Left colon (tissue), 2 donors: ENCODE measurements around the gene GASK1A. TPM values are rescaled to one million over a fixed set of nuclear protein-coding genes. Genes with fewer than 3 reads are reported as not detected.
A peak's percentile ranks its signal among the peaks of the same experiment; 100 is the strongest.
"Not testable (repeated sequence)": the region's sequence is repeated elsewhere in the genome, so short reads cannot be mapped to it uniquely, and the experiment has no call there.

Experiments used
- ATAC-seq: fragments of 200-7000 bp; cut with Tn5 transposase; one replicate; pipeline ENCODE4 v1.9.1; 2020; ENCODE audit warnings: mild to moderate bottlenecking, moderate library complexity
- DNase-seq, 2 donors: peaks; one replicate each; pipeline ENCODE4 v3.0.0-alpha.2; 2020
- intact Hi-C, 2 donors: fragments of 100-400 bp; cut with DNase I in 1 of 2; cut with micrococcal nuclease in 1 of 2; formaldehyde crosslinking; loops; one replicate each; pipeline versions ENCODE4 v1.11.2 to v1.14.0; 2022; cut with DNase I, micrococcal nuclease
- long read RNA-seq: library from polyadenylated mRNA; unstranded; transcript quantifications from one replicate; pipeline ENCODE4 v2.0.0, GENCODE V29; 2021
- total RNA-seq, 2 donors: library from RNA; stranded (reverse); fragmentation: NEBNext Ultra II Directional; extraction: Animal tissue kit (Norgen Biotek cat#: 25700); gene quantifications; one replicate each; pipeline ENCODE4 v1.2.1, GENCODE V29; 2021
- donor health status: DM: no; HTN: no; CAD: no.
- donor health status: DM: yes; HTN: yes; CAD: no.

GASK1A gene
- 1 to 10 TPM; 1.1 to 2.5 TPM for total RNA-seq
- long read RNA-seq, partial matches to known transcripts, result 1 of 1 reads
- long read RNA-seq, other reads (novel, unspliced or antisense), result 0 of 1 reads

DNA sequence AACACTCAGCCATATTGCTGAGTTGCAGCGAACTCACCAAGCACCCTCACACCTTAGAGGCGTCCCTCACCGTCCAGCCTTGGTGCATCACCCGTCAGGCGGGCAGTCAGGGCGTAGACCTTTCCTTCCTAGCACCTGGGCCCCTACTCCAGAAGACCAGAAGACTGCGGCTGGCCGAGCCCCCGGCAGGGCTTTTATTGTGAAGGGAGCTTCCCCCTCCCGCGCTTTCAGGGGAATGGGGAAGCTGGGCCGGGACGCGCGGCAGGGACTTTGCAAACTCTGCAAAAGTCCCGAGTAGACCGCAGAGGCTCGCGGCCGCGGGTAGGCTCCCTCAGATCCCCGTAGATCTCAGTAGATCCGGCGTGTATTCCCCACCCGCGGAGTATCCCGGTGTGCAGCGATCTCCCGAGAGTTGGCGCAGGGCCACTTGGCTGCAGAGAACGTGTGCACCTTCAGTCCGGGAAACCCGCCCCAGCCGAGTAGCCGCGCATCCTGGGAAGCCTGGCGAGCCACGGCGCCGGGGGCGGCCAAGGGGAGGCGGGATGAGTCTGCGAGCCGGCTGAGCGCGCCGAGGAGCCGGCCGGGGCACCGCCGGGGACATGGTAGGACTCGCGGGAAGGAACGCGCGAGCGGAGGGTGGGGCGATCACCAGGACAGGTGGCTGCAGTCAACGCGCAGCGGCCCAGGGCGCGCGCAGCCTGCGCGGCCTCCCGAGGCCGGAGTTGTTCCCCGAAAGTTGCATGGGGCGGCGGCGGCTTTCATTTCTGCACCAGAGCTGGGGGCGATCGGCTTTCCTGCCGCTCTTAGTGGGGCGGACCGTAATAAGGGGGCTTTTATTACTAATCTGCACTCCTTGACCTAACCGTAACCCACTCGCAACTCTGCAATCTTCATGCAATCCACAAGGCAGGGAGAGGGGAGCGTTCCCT is at the start of gene GASK1A:
TSS of gene GASK1A (plus strand) at position 268 of the 929 bp plus-strand sequence. CDS start at position 600, 332 bp downstream.
- DNase-seq, result peak in 1 of 2 donors; percentile 34
- intact Hi-C loops, result no loop called here

DNA sequence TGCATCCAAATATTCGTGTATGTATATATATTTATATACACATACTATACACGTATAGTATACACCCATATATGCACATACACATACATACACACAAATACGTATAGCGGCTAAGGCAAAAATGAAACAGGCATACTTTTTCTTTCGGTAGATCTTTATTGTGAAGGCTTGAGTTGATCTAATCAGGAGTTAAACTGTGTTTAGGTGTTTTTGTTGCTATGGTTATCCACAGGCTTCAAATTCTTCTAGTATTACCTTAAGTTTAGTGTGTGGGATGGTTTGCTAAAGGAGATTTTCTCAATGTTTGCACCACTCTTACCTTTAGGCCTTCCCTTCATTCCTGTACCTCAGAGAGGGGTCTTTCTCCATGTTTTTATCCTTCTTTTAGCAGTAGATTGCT is 45.0 kb upstream of the GASK1A start:
- intact Hi-C loops, result no loop called here
- no peak for DNase-seq
- no peak for ATAC-seq

More for the DNA sequence above, at the start of gene GASK1A:
- ATAC-seq, result peak; percentile 64

DNA sequence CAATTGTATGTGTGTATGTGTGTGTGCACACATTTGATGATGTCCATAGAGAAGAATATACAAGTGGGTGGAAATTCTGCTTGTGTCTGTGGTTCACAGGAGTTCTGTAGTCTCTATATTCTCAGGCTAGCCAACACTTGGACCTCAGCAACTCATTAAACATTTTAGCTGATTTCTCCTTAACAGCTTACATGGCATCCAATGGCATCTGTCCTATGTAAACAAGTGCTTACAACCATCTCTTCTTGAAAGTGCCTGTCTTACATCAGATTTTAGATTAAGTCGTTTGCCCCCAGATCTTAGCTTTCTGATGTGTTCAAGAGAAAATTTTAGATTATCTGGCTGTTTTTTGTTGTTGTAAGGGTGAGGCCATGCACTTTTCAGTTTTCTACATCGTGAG is 44.2 kb upstream of the GASK1A start:
- intact Hi-C loops, result no loop called here
- ATAC-seq (no peak), DNase-seq (no peak)

DNA sequence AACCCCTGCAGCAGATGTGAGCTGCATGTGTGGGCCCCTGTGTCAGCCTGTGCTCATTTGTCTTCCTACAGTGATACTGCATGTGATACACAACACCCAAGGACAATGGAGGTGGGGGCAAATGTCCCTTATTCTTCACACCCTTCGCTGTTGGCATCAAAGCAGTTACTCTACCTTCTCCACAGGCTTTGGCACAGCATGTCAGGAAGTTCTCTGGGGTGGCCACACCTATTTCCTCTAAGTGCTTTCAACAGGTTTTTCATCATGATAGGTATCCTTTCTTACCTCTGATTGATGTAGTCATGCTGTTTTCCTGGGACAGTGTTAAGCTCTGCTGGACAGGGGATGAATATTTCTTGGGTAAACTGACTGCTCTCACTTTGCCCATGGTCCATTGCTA is 43.6 kb upstream of the GASK1A start:
- ATAC-seq (peak; percentile 23), DNase-seq (no peak)
- intact Hi-C loops, result no loop called here

DNA sequence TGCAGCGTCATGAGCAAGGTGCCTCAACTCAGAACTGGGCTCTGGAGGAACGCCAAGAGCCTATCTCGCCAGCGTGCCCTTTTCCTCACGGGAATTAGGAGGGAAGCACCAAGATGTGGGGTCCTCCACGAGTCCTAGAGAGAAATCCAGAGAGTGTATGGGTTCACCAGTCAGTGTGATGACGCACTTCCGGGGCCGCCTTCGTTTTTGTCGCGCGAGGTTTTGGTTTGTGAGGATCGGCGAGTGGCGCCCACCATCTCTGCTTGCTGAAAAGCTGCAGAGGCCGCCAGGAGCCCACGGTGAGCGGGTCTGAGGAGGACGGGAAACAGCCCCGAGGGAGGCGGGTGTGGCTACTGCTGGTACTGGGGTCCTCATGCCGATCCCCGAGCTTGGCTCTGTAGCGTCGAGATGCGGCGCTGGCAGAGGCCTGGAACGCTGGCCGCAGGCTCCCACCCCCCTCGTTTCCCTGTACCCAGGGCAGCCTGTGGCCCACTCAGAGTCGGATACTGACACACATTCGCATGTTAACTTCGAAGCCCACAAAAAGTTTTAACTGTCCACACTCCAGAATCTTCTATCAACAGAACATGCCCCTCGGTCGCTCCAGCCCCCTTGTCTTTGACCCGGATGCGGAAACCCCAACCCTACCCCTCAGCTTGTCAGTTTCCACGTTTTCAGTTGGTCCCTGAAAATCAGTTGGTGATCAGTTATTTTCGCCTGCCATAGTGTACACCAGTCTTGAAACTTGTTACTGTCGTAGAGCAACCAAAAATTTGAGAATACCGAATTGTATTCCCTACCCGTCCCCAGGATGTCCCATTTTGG is 42.7 kb upstream of the GASK1A start:
- ATAC-seq (peak; percentile 49), DNase-seq (peak; percentile 31 to 45)
- intact Hi-C loops, result no loop called here

DNA sequence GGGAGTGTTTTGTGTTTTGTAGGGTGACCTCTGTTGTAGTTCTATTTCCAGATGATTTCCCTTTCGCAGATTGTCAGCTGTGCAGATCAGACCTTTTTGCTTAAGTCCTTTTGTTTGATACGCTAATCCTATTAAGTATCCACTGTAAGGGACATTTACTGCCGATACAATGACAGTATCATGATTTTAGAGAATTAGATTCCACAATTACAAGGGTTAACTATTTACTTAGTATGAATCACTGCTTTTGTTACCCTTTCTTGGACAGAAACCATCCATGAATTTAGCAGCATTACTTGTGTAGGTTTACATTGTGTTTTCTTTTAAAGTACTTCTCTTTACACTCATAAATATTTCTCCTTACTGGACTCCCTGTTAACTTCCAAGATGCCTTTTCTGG is 41.8 kb upstream of the GASK1A start:
- no peak for ATAC-seq
- intact Hi-C loops, result no loop called here

DNA sequence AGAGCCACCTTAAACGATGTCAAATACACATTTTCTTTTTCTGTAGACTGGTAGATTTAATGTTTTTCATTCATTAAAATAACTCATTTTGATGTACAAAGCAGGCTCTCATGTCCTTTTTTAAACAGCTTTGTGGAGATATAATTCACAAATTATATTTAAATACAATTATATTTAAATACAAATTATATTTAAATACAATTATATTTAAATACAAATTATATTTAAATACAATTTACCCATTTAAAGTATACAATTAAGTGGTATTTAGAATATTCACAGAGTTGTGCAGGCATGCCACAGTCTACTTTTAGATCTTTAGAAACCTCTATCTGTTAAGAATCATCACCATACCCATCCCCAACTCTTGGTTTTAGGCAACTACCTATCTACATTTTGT is 36.4 kb upstream of the GASK1A start:
- no peak for ATAC-seq
- intact Hi-C loops, result no loop called here

More for the DNA sequence above, 41.8 kb upstream of the GASK1A start:
- no peak for DNase-seq

DNA sequence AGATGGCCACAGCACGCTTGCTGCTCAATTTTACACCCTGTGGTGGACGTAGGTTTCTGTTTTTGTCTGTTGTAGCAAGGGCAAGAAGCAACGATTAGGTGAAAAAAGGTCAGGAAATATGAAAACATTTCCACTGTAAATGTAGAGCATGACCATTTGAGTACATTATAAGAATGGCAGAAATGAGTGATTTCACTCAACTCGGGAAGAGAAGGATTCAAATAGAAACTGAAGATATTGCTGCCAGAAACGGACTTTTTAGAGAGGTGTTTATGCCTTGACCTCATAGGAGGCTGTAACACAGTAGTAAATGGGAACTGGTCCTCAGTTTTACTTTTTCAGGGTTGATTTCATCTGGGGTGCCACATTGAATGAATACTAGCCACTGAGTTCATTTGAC is 33.1 kb upstream of the GASK1A start:
- no peak for DNase-seq
- no peak for ATAC-seq
- intact Hi-C loops, result no loop called here

More for the DNA sequence above, 36.4 kb upstream of the GASK1A start:
- DNase-seq, result no peak

DNA sequence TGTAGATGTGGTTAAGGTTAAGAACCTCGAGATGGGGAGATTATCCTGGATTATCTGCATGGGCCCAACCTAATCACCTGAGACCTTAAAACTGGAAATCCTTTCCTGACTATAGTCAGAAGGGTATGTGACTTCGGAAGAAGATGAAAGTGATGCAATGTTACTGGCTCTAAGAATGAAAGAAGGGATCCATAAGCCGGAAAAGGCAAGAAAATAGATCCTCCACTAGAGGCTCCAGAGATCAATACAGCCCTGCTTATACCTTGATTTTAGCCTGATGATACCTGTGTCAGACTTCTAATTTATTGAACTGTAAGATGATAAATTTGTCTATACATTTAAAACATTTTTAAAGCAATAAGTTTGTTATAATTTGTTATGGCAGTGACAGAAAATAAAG is 21.5 kb upstream of the GASK1A start:
- intact Hi-C loops, result no loop called here
- ATAC-seq, result no peak
- no peak for DNase-seq

DNA sequence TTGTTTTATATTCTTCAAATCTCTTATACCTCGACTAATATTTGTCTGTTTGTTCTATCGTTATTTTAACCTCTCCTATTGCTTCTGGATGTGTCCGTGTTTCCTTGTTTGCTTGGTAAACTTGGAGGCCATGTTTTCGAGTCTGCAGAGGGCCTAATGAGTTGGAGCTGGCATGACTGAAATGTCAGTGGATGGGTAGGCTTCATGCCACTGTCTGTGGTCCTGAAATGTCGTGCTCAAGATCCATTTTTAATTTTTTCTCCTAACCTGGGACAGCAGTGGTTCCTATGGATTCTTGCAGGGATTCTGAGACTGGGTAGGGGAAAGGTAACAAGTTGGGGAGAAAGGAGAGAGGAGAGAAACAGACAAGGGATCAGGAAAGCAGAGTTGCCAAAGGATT is 18.8 kb upstream of the GASK1A start:
- intact Hi-C loops, result loop anchor here in 1 of 2 donors (5.0 to 10.0 kb wide), 2 partner anchors 197 to 545 kb away; no protein-coding TSS in a partner anchor
- DNase-seq (no peak), ATAC-seq (no peak)

DNA sequence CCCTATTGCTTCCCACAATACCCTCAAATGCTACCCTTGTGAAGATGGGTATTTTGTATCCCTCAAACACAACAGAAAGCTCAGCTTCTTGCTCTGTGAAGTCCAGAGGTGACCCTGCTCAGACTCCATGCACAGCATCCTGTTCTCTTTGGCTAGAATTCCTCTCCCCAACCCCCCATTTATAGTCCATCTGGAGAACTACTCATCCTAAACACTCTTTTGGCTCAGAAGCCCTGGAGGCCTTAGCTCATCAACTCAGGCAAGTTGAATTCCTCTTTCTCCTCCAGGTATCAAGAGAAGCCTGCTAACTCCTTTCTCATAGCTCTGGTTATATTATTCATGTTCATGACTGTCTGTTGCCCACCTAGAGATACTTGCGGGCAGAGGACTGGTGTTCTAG is 18.3 kb upstream of the GASK1A start:
- intact Hi-C loops, result loop anchor here in 1 of 2 donors (5.0 to 10.0 kb wide), 2 partner anchors 197 to 544 kb away; no protein-coding TSS in a partner anchor
- DNase-seq, result no peak
- ATAC-seq, result no peak

DNA sequence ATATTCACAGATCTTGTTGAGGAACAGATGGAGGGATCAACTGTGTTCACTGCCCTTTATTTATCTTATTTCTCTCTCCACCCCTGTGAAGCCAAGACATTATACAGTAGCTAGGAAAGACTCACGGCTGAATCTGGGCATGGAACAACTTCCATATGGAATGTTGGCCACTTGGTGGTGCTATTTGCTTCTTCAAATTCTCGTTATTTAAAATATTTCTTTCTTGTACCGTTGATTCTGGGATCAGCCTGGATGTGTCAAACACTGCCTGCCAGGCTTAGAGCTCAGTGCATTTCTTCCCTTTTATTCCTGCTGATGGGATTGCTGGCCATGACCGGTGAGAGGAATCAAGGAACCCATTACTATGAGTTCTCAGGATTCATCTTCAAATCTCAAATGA is 17.5 kb upstream of the GASK1A start:
- peak in 1 of 2 donors; percentile 34 for DNase-seq
- ATAC-seq, result peak; percentile 66
- intact Hi-C loops, result loop anchor here in 1 of 2 donors (5.0 to 10.0 kb wide), 2 partner anchors 196 to 543 kb away; no protein-coding TSS in a partner anchor

DNA sequence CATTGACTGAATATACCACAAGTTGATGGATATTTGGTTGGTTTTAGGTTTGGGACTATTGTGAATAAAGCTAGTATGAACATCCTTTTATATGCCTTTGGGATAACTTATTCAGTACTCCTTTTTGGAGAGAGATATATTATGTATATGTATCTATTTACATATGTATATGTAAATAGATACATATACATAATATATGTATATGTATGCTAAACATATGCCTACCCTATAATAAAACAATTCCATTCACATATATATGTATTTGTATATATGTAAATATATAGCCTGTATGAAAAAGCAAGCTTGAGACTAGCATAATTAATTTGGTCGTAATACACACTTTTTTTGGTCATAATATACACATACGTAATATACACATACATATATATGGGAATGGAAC is 15.8 kb upstream of the GASK1A start:
- no peak for DNase-seq
- no peak for ATAC-seq
- intact Hi-C loops, result loop anchor here in 1 of 2 donors (5.0 to 10.0 kb wide), 2 partner anchors 194 to 542 kb away; no protein-coding TSS in a partner anchor

DNA sequence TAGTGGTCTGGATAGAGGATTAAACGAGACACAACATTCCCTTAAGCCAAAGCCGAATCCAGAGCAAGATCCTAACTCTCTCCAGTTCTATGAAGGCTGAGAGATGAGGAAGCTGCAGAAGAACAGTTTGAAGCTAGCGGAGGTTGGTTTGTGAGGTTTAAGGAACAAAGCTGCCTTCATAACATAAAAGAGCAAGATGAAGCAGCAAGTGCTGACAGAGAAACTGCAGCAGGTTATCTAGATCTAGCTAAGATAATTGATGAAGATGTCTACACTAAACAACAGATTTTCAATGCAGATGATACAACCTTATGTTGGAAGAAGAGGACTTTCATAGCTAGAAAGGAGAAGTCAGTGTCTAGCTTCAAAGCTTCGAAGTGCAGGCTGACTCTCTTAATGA is 14.8 kb upstream of the GASK1A start:
- no peak for ATAC-seq
- no peak for DNase-seq
- intact Hi-C loops, result loop anchor here in 1 of 2 donors (5.0 to 10.0 kb wide), 2 partner anchors 193 to 541 kb away; no protein-coding TSS in a partner anchor

DNA sequence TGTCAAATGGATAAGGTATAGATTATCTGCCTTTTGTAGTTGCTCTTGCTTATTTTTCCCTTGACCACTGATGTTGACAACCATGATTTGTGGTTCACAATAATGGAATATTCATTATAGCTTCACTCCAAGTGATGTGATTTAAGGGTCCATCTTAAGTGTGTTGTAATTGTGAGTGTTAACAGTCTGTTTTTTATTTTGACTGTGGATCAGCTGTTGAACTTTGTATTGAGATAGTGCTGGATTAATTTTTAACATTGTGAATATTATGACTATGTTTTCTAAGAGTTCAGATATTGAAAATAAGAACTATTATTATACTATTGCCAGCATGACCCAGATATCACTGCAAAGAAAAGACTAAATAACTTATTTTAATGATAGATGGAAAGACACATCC is 8.6 kb upstream of the GASK1A start:
- no peak for DNase-seq
- intact Hi-C loops, result no loop called here
- ATAC-seq, result no peak

DNA sequence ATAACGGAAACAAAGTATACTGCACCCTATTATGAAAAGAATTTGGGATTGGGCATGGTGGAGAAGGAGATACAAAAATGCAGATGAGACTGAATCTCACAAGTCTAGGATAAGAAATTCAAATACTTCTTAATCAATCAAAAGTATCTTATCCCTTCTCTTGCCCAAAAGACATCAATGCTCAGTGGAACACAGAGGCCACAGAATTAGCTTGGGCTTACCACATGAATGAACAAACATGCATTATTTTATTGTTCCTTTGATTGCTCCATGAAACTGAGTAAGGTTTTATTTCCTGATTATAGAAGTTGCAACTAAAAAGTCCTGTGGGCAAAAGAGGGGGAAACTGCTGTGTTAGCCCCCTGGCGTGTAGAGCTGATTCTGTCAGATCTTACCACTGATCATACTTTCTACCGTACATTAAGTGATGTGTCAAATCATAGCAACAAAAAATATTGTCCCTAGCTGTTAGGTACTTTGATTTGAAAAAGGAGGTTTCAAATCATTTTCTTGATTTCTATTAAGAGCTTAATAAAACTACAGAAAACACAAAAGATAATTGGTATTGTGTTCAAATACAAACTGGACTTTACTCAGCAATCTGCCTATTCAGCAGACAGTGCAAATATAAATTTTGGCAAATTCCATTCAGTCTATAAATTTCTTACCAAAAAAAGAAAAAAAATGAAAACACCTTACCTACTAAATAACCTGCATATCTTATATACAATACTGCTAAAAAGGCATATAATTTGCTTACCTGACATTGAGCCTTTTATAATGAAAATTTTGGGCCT is 7.9 kb upstream of the GASK1A start:
- intact Hi-C loops, result no loop called here
- DNase-seq (no peak), ATAC-seq (no peak)

DNA sequence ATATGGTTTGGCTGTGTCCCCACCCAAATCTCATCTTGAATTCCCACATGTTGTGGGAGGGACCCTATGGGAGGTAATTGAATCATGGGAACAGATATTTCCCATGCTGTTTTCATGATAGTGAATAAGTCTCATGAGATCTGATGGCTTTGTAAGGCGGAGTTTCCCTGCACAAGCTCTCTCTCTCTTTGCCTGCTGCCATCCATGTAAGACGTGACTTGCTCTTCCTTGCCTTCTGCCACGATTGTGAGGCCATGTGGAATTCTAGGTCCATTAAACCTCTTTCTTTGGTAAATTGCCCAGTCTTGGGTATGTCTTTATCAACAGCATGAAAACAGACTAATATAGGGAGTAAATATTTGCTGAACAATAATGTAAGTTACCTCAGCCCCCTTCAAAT is 4.2 kb upstream of the GASK1A start:
- ATAC-seq, intact Hi-C loops, DNase-seq: not testable (repeated sequence)

DNA sequence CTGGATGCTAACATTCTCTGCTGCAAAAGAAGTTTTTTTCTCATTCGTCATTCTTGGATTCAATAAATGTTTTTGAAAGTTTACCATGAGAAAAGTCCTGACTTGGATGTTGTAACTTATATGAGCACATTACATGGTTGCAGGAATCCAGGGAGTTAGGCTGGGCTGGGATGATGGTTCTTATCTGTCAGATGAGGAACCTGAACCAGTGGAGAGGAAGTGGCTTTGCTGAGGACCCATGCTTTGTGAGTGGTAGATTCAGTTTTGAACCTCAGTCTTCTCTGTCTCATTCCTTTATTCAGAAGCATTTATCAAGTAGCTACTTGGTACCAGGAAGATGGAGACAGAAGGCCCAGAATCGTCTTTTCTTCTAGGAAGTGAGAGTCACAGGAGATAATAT is 3.7 kb upstream of the GASK1A start:
- intact Hi-C loops, result no loop called here
- ATAC-seq, result no peak
- no peak for DNase-seq
